OCI-LY1 (cell line): Measurements from ENCODE around the gene COBL.

Source experiments
- H2AFZ ChIP-seq: fragments of 200-600 bp; sonication (generic), shearing (Covaris generic); 2 replicates; pipeline ENCODE4 v1.6.0; 2014; ENCODE audit warnings: antibody characterized with exemption, mild to moderate bottlenecking, low read length
- H3F3A ChIP-seq: fragments of 200-600 bp; sonication (generic), shearing (Covaris generic); 2 replicates; pipeline ENCODE4 v1.6.0; 2014; ENCODE audit warnings: mild to moderate bottlenecking, antibody characterized with exemption, low read length, moderate library complexity; ENCODE audit not compliant: insufficient read depth
- H3K27ac ChIP-seq: fragments of 200-600 bp; sonication (generic); 2 replicates; pipeline ENCODE4 v1.5.1; 2014; ENCODE audit warnings: low read length, mixed run types, mild to moderate bottlenecking, low read depth; ENCODE audit not compliant: poor library complexity, severe bottlenecking
- H3K27me3 ChIP-seq: fragments of 200-600 bp; sonication (generic); 2 replicates; pipeline ENCODE4 v1.6.0; 2014; ENCODE audit warnings: antibody characterized with exemption, mild to moderate bottlenecking, low read length, moderate library complexity; ENCODE audit not compliant: insufficient read depth
- H3K36me3 ChIP-seq: fragments of 200-600 bp; sonication (generic); 2 replicates; pipeline ENCODE4 v1.6.1; 2014; ENCODE audit warnings: mild to moderate bottlenecking, antibody characterized with exemption, low read length, moderate library complexity, mixed read lengths; ENCODE audit not compliant: insufficient read depth
- H3K4me1 ChIP-seq: fragments of 200-600 bp; sonication (generic); 2 replicates; pipeline ENCODE4 v1.5.1; 2014; ENCODE audit warnings: mild to moderate bottlenecking, low read length, moderate library complexity; ENCODE audit not compliant: insufficient read depth, severe bottlenecking
- H3K4me2 ChIP-seq: fragments of 200-600 bp; sonication (generic), shearing (Covaris generic); 2 replicates; pipeline ENCODE4 v1.6.1; 2014; ENCODE audit warnings: low read length
- H3K4me3 ChIP-seq: fragments of 200-600 bp; sonication (generic); 2 replicates; pipeline ENCODE4 v1.5.1; 2014; ENCODE audit warnings: low read length, low read depth, mild to moderate bottlenecking, mixed read lengths; ENCODE audit not compliant: poor library complexity, severe bottlenecking
- H3K79me2 ChIP-seq: fragments of 200-600 bp; shearing (Covaris generic); 2 replicates; pipeline ENCODE4 v1.6.1; 2016; ENCODE audit warnings: mixed run types, low read length, mixed read lengths; ENCODE audit not compliant: insufficient read depth
- H3K9ac ChIP-seq: fragments of 200-600 bp; sonication (generic), shearing (Covaris generic); 2 replicates; pipeline ENCODE4 v1.6.1; 2014; ENCODE audit warnings: mild to moderate bottlenecking, low read length, mixed read lengths
- H3K9me2 ChIP-seq: fragments of 200-600 bp; sonication (generic), shearing (Covaris generic); 2 replicates; pipeline ENCODE4 v1.6.1; 2014; ENCODE audit warnings: low read depth, mild to moderate bottlenecking, low read length, mixed read lengths
- H3K9me3 ChIP-seq: fragments of 200-600 bp; shearing (Covaris generic); 2 replicates; pipeline ENCODE4 v1.6.1; 2014; ENCODE audit warnings: low read length, mixed read lengths
- H4K20me1 ChIP-seq: fragments of 200-600 bp; sonication (generic), shearing (Covaris generic); 2 replicates; pipeline ENCODE4 v1.6.0; 2016; ENCODE audit warnings: mild to moderate bottlenecking, low read length; ENCODE audit not compliant: insufficient read depth
- EZH2 ChIP-seq: fragments of 200-600 bp; sonication (generic), shearing (Covaris generic); IDR thresholded peaks from 2 replicates; pipeline ENCODE4 v1.8.0; 2017; ENCODE audit warnings: borderline replicate concordance, mixed run types, mild to moderate bottlenecking, antibody characterized with exemption, low read length, moderate library complexity, mixed read lengths
- TF ChIP-seq, protein P1 (sequence below): fragments of 200-600 bp; sonication (generic), shearing (Covaris generic); IDR thresholded peaks from 2 replicates; pipeline ENCODE4 v1.5.1; 2017; ENCODE audit warnings: mild to moderate bottlenecking, antibody characterized with exemption, low read length, moderate library complexity, mixed read lengths

COBL gene

DNA sequence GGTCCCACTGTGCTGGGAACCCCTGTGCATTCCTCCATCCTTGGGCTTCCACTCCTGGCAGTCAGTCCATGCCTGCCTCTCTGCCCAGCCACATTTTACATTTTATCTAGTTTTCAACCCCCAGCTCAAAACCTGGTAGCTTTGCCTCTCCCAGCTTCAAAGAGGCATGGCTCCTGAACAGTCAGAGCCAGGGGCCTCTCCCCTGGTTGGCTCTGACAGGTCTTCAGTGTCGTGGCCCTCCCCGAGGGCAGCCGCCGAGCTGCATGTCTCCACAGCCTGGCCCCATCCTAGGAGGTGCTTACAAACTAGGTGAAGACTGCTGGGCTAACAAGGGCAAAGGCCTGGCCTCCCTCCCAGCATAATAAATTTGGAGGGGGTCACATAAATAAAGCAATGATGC, 14.8 kb downstream of the COBL start:
- no peak overlapping the region for H3K9ac ChIP-seq
- no peaks in the 10 kb centered on the region for H4K20me1 ChIP-seq
- H3K27ac ChIP-seq = no peak overlapping the region
- no peaks in the 10 kb centered on the region for H3K9me3 ChIP-seq
- H2AFZ ChIP-seq = no peak overlapping the region
- peaks cover 4% of the 10 kb centered on the region; the same call in 1 of the 2 replicates for H3K27me3 ChIP-seq
- no peaks in the 10 kb centered on the region for H3K36me3 ChIP-seq
- H3K9me2 ChIP-seq = no peaks in the 10 kb centered on the region
- no peak overlapping the region for H3K4me3 ChIP-seq
- H3F3A ChIP-seq = no peaks in the 10 kb centered on the region
- H3K4me2 ChIP-seq = no peak overlapping the region
- no peak for TF ChIP-seq EZH2
- TF ChIP-seq, protein P1, sequence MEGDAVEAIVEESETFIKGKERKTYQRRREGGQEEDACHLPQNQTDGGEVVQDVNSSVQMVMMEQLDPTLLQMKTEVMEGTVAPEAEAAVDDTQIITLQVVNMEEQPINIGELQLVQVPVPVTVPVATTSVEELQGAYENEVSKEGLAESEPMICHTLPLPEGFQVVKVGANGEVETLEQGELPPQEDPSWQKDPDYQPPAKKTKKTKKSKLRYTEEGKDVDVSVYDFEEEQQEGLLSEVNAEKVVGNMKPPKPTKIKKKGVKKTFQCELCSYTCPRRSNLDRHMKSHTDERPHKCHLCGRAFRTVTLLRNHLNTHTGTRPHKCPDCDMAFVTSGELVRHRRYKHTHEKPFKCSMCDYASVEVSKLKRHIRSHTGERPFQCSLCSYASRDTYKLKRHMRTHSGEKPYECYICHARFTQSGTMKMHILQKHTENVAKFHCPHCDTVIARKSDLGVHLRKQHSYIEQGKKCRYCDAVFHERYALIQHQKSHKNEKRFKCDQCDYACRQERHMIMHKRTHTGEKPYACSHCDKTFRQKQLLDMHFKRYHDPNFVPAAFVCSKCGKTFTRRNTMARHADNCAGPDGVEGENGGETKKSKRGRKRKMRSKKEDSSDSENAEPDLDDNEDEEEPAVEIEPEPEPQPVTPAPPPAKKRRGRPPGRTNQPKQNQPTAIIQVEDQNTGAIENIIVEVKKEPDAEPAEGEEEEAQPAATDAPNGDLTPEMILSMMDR = no peak
- H3K79me2 ChIP-seq = no peaks in the 10 kb centered on the region
- no peaks in the 10 kb centered on the region for H3K4me1 ChIP-seq

DNA sequence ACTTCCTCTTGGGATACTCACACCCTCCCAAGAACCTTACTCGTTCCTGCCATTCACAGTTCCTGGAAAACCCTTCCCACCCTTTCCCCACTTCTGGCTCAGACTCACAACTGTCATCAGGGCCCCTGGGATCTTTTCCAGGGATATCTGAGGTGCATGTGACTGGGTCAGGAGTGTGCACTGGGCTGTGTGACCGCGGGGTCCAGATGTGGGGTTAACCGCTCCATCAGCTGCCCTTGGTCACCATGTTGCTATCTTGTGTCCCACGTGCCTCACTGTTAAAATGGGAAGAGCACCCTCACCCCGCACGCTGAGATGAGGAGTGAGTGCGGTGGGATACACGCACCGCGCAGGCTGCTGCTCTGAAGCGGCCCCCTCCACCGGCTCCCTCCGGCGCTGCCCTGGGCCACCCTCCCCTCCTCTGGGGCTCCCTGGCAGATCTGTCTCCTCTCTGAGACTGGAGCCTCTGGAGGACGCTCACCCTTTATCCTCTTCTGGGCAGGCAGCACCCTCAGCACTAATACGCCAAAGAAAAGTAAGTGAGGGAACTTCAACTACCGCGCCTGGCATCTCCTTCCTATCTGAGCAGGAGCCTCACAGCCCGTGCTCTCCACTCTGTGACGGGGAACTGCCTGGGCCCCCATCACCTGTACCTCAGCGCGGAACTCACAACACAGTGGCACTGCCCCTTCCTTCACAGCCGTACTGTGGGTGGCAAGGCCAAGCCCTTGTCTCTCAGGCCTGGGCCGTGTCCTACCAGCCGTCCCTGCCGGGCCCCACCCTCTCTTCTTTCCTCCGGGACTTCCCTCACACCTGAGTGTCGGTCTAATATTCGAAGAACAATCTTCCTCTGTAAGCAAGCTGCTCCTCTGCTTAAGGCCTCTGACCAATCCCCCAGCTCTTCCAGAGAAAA, 15.6 kb downstream of the COBL start:
- Histone ChIP-seq H3K4me2 (no peak overlapping the region), H4K20me1 (no peaks in the 10 kb centered on the region), H3K27ac (no peak overlapping the region), H2AFZ (no peak overlapping the region), H3K9me3 (no peaks in the 10 kb centered on the region), H3K27me3 (peaks cover 4% of the 10 kb centered on the region; the same call in 1 of the 2 replicates), H3K4me1 (no peaks in the 10 kb centered on the region), H3K4me3 (no peak overlapping the region), H3K9me2 (no peaks in the 10 kb centered on the region), H3K79me2 (no peaks in the 10 kb centered on the region), H3K9ac (no peak overlapping the region), H3F3A (no peaks in the 10 kb centered on the region), H3K36me3 (no peaks in the 10 kb centered on the region)
- no peak for TF ChIP-seq EZH2

DNA sequence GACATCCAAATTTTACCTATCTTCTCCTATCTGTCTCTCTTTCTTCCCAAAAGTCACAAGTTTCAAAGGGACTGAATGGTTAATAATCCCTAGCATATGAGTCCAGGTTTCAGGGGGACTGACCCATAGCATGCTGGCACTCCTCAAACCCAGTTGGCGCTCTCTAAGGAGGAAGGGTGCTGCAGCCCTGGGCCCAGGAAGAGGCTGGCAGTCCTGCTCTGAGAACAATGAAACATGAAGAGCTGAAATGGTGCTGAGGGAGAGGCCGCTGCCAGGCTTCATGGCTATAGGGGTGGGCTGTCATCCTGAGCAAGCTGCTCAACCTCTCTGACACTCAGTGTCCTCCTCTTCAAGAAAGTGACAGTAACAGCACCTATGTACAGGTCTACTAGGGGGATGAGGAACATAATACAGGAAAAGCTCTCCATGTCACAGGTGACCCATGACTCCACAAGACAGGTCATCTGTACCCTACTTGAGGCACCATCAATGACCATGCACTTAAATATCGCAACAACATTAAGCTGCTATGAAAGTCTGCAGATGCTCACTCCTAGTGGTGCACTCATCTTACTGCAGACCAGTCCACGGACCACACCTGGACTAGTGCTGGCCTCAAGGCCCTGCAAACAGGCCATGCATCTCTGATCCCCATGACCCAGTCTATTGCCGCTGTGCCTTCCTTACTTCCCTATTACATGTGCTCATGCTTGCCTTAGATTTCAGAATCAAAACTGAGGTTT, 17.0 kb downstream of the COBL start:
- TF ChIP-seq EZH2 = no peak
- TF ChIP-seq, protein P1 = no peak
- H2AFZ ChIP-seq = no peak overlapping the region
- no peak overlapping the region for H3K9ac ChIP-seq
- peaks cover 4% of the 10 kb centered on the region; the same call in 1 of the 2 replicates for H3K27me3 ChIP-seq
- no peaks in the 10 kb centered on the region for H3K4me1 ChIP-seq
- H3K36me3 ChIP-seq = no peaks in the 10 kb centered on the region
- no peaks in the 10 kb centered on the region for H4K20me1 ChIP-seq
- H3K4me2 ChIP-seq = no peak overlapping the region
- no peaks in the 10 kb centered on the region for H3K9me2 ChIP-seq
- H3K79me2 ChIP-seq = no peaks in the 10 kb centered on the region
- H3K4me3 ChIP-seq = no peak overlapping the region
- no peak overlapping the region for H3K27ac ChIP-seq
- H3F3A ChIP-seq = no peaks in the 10 kb centered on the region
- H3K9me3 ChIP-seq = no peaks in the 10 kb centered on the region
